Activated T-cell treated with anti-CD3 and anti-CD28 coated beads for 48 hours (primary cell): ENCODE measurements around the gene EDC4.
A peak's percentile ranks its signal among the peaks of the same experiment; 100 is the strongest.
"Not testable (repeated sequence)": the region's sequence is repeated elsewhere in the genome, so short reads cannot be mapped to it uniquely, and the experiment has no call there.

ENCODE experiments used
- DNase-seq: peaks from one replicate; pipeline ENCODE4 v3.0.0-alpha.2; 2020; ENCODE audit warnings: low read depth

Gene EDC4, protein sequence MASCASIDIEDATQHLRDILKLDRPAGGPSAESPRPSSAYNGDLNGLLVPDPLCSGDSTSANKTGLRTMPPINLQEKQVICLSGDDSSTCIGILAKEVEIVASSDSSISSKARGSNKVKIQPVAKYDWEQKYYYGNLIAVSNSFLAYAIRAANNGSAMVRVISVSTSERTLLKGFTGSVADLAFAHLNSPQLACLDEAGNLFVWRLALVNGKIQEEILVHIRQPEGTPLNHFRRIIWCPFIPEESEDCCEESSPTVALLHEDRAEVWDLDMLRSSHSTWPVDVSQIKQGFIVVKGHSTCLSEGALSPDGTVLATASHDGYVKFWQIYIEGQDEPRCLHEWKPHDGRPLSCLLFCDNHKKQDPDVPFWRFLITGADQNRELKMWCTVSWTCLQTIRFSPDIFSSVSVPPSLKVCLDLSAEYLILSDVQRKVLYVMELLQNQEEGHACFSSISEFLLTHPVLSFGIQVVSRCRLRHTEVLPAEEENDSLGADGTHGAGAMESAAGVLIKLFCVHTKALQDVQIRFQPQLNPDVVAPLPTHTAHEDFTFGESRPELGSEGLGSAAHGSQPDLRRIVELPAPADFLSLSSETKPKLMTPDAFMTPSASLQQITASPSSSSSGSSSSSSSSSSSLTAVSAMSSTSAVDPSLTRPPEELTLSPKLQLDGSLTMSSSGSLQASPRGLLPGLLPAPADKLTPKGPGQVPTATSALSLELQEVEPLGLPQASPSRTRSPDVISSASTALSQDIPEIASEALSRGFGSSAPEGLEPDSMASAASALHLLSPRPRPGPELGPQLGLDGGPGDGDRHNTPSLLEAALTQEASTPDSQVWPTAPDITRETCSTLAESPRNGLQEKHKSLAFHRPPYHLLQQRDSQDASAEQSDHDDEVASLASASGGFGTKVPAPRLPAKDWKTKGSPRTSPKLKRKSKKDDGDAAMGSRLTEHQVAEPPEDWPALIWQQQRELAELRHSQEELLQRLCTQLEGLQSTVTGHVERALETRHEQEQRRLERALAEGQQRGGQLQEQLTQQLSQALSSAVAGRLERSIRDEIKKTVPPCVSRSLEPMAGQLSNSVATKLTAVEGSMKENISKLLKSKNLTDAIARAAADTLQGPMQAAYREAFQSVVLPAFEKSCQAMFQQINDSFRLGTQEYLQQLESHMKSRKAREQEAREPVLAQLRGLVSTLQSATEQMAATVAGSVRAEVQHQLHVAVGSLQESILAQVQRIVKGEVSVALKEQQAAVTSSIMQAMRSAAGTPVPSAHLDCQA (N-terminal part only)

DNA sequence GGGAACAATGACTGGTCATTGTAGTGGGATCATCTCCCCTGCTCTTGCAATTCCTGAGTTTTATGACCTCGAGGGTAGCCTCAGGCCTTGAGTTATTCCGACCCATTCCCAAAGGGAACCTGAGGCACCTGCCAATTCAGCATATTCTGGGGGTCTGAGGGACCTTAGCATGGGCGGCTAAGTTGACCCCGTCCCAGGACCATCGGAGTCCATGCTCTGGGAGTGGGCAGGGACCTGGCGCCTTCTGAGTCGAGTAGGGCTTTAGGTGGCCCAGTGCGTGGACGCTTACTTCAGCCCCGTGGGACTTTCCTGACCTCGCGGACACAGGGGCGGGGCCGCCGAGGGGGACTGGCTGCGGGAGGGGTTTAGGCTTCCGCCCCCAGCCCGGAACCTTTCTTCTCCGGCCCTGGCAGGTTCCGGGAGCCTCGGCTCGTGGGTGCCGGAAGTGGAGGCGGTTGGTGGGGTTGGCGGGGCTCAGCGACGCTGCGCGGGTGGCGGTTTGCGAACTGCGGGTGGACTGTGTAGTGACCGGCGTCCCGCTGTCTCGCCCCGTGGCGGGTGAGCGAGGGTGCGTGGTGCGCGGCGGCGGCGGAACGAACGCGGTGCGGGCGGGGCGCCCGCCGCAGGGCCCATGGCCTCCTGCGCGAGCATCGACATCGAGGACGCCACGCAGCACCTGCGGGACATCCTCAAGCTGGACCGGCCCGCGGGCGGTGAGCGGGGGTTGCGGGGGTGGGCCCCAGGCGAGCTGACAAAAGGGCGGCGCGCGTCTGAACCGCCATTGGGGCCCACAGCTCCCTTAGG is at the start of gene EDC4:
Gene EDC4, plus strand, starts transcription at position 422 of the 804 bp plus-strand sequence. Its CDS starts 210 bp downstream, at position 632.
- peak; percentile 89 for DNase-seq

DNA sequence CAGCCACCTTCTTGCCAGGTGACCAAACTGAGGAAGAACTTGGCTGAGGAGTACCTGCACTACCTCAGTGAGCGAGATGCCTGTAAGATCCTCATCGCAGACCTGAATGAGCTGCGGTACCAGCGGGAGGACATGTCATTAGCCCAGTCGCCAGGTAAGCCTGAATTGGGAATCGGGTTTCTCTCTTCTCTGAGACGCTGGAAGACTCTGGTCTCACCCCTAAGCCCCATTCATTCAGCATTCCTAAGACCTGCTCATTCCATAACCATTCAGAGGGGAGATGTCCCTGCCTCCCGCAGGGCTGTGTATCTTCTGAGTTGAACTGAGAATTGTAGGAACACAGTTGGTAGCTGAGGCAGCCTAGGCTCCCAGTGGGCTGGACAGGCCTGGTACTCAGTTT is 47.7 kb upstream of the EDC4 start:
- DNase-seq = no peak

DNA sequence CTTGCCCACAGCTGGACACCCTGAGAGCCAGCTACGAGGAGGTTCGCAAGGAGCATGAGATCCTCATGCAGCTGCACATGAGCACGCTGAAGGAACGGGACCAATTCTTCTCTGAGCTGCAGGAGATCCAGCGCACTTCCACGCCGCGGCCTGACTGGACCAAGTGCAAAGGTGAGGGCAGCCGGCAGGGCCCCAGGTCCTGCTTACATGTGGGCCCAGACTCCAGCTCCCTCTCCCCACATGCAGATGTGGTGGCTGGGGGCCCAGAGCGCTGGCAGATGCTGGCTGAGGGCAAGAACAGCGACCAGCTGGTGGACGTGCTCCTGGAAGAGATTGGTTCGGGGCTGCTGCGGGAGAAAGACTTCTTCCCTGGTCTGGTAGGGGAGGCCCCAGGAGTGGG is 46.9 kb upstream of the EDC4 start:
- no peak for DNase-seq

DNA sequence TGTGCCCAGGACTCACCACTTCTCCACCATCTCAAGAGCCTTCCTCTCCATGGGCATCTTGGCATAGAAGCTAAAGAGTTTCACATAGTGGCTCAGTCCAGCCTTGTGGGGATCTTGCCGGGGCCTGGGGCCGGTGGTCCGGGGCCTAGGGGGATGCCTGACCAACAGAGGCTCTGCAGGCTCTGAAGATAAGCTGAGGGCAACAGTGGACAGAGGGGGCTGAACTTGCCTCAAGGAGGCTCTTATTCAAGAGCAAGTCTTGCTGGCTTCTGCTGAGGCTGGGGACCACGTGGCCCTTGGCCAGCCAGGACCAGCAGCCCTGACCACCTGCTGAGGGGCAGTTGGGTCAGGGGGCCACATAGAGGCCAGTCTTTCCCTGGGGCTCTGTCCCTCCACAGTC is 44.2 kb upstream of the EDC4 start:
- no peak for DNase-seq

DNA sequence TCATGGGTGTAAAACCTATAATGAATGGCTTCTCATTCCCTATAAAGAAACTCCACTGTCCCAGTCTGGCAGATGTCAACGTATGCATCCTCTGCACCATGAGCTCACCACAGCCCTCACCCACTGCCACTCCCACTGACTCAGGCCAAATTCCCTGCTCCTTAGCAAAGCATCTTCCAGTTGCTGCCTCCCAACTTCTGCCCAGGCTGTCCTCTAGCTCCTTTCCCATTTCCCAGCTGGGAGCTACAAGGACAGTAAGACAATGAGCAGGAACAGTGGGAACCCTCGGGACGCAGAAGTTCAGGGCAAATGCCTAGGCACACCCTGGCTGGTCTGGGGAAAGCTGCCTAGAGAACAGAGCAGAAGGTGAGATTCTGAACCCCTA is 39.8 kb upstream of the EDC4 start:
- no peak for DNase-seq

DNA sequence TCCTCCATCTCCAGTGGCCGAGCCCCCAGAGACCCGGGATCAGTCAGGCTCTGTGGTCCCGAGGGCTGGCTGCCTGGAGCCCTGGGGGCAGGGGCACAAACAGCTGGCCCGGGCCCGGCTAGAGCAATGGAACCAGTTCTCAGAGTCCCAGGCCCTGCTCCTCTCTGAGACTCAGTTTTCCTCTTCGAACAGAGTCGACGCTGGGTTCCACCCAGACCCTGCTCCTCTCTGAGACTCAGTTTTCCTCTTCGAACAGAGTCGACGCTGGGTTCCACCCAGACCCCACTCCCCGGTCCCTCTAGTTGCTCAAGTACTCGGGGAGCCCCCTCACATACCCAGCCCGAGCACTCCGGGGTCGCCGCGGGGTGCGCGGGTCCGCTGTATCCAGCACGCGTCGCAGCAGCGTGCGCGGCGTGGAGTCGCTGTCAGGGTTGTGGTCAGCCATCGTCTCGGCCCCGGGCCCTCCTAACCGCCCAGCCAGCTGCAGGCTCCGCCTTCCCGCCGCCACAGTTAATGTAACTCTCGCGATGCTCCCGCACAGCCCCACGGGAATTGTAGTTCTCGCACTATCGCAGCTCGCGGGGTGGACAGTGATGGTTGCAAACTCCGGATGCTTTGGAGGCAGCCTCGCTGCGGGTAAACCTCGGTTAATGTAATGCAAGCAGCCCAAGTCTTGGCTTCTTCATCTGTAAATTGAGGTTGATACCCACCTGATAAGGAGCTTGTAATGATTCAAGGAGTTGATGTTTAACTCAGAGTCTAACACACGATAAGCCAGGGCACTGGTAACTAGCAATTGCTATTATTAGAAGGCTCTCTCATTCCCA is 39.2 kb upstream of the EDC4 start:
- DNase-seq = peak; percentile 91

DNA sequence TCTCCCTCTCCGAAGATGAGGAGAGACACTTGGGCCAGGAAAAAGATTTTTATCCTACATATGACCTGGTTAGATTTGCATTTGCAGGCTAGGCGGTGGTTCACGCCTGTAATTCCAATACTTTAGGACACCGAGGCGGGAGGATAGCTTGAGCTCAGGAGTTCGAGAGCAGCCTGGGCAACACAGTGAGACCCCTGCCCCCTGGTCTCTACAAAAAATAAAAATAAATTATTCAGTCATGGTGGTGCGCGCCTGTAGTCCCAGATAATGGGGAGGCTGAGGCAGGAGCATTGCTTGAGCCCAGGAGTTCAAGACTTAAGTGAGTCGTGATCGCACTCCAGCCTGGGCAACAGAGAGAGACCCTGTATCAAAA is 38.6 kb upstream of the EDC4 start:
- no peak for DNase-seq

DNA sequence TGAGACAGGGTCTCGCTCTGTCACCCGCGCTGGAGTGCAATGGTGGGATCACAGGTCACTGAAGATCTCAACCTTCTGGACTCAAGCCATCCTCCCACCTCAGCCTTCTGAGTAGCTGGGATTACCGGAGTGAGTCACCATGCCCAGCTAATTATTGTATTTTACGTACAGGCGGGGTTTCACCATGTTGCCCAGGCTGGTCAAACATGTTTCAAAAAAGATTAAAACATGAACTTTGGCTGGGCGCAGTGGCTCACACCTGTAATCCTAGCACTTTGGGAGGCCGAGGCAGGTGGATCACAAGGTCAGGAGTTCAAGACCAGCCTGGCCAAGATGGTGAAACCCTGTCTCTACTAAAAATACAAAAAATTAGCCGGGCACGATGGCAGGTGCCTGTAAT is 35.7 kb upstream of the EDC4 start:
- DNase-seq = not testable (repeated sequence)

DNA sequence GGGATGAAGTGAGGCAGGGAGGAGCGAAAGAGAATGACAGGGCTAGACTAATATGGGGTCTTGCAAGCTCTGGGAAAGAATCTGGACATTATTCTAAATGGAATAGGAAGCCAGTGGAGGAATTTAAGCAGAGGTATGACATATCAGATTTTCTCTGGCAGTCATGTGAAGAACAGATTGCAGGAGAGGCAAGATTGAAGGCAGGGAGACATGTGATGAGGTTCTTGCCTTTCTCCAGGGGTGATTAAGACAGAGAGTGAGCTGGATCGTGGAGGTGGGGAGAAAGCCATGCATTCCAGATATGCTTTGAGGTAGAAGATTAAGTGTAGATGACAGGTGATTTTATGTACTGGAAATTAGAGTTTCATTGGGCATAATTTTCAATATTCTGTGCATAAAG is 35.0 kb upstream of the EDC4 start:
- no peak for DNase-seq

DNA sequence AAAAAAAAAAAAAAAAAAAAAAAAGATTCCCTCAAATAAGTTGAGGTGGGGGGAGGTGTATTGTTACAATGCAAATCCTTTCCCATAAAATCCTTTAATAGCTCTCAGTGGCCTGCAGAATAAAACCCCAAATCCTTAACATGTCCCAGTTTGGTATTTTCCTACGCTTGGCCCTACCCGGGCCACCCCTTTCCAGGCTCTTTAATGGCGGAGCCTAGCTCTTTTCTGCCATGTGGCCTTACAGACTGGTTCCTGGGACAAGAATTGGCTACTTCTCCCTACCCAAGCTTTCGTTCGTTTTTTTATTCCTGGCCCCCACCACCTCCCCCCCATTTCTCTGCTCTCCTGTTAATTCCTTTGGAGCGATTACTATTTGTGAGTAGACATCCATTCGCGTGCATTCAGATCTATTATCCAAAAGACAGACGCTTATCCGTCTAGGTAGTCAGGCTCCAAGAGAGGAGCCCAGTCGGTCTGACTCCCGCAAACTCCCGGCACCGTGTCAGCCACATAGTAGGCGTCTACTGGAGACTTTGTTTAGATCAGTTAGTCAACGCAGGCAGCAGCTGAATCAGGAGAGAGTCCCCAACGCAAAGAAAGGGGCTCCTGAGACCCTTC is 31.5 kb upstream of the EDC4 start:
- DNase-seq = no peak

DNA sequence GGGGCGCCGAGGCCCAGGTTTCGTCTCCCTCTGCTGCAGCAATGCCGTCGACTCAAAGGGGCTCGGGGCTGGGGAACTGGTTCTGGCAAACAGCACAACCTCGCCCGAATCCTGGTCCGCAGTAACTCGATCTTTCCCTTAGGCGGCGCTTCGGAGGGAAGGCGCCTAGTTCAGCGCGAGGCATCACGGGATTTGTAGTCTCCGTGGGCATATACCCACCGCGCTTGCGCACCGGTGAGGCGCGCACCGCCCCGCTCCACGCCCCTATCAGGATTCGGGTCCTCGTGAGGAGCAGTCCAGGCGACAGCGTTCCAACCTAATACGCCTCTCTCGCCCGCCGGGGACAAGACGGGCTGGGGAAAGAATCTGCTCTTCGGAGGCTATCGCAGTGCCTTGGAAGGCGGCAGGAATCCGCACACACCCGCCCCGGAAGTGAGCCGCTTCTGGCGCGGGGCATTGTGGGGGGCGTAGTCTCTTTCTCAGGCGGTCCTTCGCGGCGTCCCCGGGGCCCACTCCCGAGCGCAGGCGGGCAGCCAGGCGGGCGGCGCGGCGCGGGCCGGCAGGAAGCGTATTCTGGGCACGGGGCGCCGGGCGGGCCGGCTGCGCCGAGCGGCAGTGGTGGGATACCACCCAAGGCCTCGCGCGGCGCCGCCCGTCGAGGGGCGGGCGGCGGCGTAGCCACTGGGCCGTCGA is 30.9 kb upstream of the EDC4 start, which contains the start of gene THAP11:
Gene THAP11, plus strand, starts transcription at position 505 of the 693 bp plus-strand sequence. CDS start 235 bp downstream, outside the sequence.
- peak; percentile 91 for DNase-seq

DNA sequence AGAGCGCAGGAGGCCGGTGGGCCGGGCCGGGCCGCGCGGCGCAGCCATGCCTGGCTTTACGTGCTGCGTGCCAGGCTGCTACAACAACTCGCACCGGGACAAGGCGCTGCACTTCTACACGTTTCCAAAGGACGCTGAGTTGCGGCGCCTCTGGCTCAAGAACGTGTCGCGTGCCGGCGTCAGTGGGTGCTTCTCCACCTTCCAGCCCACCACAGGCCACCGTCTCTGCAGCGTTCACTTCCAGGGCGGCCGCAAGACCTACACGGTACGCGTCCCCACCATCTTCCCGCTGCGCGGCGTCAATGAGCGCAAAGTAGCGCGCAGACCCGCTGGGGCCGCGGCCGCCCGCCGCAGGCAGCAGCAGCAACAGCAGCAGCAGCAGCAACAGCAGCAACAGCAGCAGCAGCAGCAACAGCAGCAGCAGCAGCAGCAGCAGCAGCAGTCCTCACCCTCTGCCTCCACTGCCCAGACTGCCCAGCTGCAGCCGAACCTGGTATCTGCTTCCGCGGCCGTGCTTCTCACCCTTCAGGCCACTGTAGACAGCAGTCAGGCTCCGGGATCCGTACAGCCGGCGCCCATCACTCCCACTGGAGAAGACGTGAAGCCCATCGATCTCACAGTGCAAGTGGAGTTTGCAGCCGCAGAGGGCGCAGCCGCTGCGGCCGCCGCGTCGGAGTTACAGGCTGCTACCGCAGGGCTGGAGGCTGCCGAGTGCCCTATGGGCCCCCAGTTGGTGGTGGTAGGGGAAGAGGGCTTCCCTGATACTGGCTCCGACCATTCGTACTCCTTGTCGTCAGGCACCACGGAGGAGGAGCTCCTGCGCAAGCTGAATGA is 30.1 kb upstream of the EDC4 start:
- DNase-seq = peak; percentile 59

DNA sequence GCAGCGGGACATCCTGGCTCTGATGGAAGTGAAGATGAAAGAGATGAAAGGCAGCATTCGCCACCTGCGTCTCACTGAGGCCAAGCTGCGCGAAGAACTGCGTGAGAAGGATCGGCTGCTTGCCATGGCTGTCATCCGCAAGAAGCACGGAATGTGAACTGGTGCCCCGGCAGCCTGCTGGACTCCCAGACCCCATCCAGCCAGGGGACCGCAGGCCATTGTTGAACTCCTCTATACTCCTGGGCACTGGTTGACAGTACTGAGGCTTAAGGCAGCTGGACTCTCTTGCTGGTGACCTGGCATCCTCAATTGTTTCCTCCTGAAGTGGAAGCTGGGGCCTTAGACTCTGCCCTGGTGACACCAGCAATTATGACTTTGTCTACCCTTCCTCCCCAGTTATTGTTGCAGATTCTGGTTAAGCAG is 29.5 kb upstream of the EDC4 start:
- no peak for DNase-seq

DNA sequence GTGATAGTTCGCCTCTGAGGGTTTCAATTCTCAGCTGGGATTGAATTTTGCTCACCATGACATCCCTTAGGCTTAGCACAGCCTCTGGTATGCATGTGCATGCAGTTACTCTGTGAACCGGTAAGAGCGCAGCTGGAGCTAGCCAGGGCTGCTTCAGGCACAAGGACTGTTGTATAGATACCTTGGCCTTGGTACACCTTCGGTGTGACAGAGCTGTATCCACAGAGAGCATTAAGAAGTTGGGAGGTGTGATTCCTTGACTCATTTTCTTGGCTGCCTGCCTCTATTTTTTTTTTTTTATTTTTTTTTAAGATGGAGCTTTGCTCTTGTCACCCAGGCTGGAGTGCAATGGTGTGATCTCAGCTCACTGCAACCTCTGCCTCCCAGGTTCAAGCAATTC is 28.4 kb upstream of the EDC4 start:
- DNase-seq = no peak

DNA sequence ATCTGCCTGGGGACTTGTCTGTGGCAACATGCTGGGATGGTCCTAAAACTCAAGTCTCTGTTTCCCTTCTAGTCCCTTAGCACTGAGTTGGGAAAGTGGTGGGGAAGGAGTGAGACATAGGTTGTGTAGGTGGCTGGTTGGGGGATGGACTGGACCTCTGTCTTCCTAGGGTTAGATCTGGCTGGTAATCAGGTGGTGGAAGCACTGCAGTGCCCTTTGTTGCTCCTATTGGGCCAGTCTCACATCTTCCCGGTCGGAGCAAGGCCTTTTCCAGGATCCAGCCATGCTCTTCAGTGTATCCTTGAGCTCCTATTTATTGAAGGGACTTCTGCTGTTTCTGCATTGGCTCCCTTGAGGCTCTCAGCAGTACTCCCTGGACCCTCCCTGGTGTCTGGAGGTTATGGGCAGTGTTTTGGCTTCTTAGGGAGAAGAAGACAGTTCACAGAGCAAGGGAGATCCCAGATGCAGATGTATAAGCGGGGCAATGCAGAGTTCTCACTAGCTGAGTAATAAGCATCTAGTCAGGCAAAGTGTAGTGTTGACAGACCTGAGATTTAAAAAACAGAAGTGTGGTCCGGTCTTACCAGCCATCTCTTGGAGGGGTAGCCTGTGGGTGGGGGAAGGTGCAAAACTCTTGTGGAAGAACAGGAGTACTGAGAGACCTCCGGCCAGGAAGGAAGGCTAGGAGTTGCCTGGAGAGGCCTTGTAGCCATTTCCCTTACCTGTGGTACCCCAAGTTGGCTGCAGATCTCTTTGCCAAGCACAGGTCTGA is 27.4 kb upstream of the EDC4 start:
- DNase-seq = no peak

DNA sequence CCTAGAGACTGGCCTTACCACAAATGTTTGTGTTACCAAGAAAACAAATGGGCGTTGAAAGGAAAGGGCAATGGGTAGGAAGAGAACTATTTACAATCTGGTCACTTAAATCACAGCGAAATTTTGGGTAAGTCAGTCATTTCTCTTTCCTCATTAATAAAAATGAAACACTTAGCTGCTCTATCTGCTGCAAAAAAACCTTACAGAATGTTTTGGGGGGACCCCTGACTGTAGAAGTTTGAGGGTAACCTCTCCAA is 26.9 kb upstream of the EDC4 start:
- no peak for DNase-seq

DNA sequence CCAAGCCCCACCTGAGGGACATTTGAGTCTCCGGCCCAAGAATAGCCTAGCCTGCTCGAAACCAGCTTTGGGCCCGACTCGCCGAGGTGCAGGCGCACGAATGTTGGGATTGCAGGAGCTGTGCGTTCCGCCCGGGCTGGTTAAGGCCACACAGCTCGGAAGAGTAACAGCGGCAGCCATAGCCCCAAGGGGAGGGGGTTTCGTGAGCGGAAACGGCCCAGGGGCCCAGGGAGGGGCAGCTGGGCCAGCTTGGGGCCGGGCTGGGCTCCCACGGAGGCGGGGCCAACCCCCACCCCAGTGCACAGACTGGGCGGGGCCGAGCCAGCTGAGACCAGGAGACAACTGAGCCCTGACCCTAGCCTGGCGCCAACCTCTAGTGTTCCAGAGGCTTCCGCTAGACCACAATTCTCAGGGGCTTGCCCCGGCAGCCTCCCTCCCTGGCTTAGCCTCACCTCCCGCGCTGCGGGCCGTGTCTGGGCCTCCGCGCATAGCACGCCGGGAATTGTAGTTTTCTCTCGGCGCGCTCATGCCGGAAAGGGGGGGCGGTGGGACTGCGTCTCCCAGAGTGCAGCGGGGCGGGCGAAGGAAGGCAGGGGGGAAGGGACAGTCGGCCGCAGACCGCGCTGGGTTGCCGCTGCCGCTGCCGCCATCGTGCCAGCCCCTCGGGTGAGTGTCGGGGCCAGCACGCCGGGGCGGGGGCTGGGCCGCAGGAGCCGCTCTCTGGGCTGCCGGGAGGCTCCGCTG is 26.4 kb upstream of the EDC4 start, which contains the start of gene NUTF2:
Gene NUTF2, plus strand, starts transcription at position 614 of the 744 bp plus-strand sequence. CDS start 18,198 bp downstream, outside the sequence.
- DNase-seq = peak; percentile 95
